IMR-90 (cell line): Measurements from ENCODE around the gene SLAMF9. TPM values are rescaled to one million over a fixed set of nuclear protein-coding genes. Genes with fewer than 3 reads are reported as not detected.

Source experiments
- ATAC-seq: fragments of 200-7000 bp; cut with Tn5 transposase; 2 replicates; pipeline ENCODE4 v1.9.1; 2020; ENCODE audit warnings: low read depth, mild to moderate bottlenecking, moderate library complexity
- BruUV-seq: library from RNA; stranded (reverse); fragments of 400-500 nt; replicated peaks from 2 replicates; lab custom pipeline; 2021; lab: Mats Ljungman, UMichigan
- CTCF ChIA-PET: fragments of 300-600 bp; formaldehyde crosslinking; extraction: SDS; loops from one replicate; lab custom pipeline; 2021; ENCODE audit warnings: antibody characterized with exemption; lab: Yijun Ruan, JAX
- POLR2A ChIA-PET: fragments of 300-600 bp; sonication (Branson Sonifier 250); formaldehyde crosslinking; loops from one replicate; lab custom pipeline; 2022; ENCODE audit warnings: antibody characterized with exemption; ENCODE audit not compliant: unreplicated experiment; lab: Charles Lee
- DNase-seq: peaks from one replicate; pipeline ENCODE4 v3.0.0; 2013
- H2AFZ ChIP-seq: replicated peaks from 2 replicates; pipeline ENCODE3; 2013; ENCODE audit warnings: low read length, mild to moderate bottlenecking; ENCODE audit not compliant: poor library complexity
- H2AK5ac ChIP-seq: 2 replicates; pipeline ENCODE4 v1.6.1; 2013; ENCODE audit warnings: low read depth, low read length, inconsistent platforms
- H2AK9ac ChIP-seq: replicated peaks from 2 replicates; pipeline ENCODE3; 2013; ENCODE audit warnings: mild to moderate bottlenecking, low read depth, low read length, moderate library complexity; ENCODE audit not compliant: poor library complexity
- H2BK120ac ChIP-seq: 2 replicates; pipeline ENCODE4 v1.6.1; 2013; ENCODE audit warnings: low read depth, low read length, inconsistent platforms
- H2BK15ac ChIP-seq: 3 replicates; pipeline ENCODE4 v1.6.1; 2013; ENCODE audit warnings: low read depth, low read length, inconsistent platforms
- H2BK20ac ChIP-seq: 2 replicates; pipeline ENCODE4 v1.6.1; 2013; ENCODE audit warnings: low read depth, mild to moderate bottlenecking, inconsistent platforms, low read length, moderate library complexity
- H2BK5ac ChIP-seq: 2 replicates; pipeline ENCODE4 v1.6.1; 2013; ENCODE audit warnings: mild to moderate bottlenecking, low read depth, low read length, inconsistent platforms; ENCODE audit not compliant: poor library complexity, severe bottlenecking
- H3K14ac ChIP-seq: replicated peaks from 2 replicates; pipeline ENCODE4 v1.6.1; 2013; ENCODE audit warnings: low read depth, low read length, inconsistent platforms
- H3K18ac ChIP-seq: 2 replicates; pipeline ENCODE4 v1.6.1; 2013; ENCODE audit warnings: low read depth, low read length, control low read depth
- H3K23ac ChIP-seq: 2 replicates; pipeline ENCODE4 v1.6.1; 2013; ENCODE audit warnings: low read depth, low read length, inconsistent platforms
- H3K27ac ChIP-seq: 2 replicates; pipeline ENCODE4 v1.5.1; 2013; ENCODE audit warnings: mild to moderate bottlenecking, control low read depth, low read length; ENCODE audit not compliant: insufficient read depth
- H3K27me3 ChIP-seq: 2 replicates; pipeline ENCODE4 v1.6.1; 2013; ENCODE audit warnings: low read length; ENCODE audit not compliant: control insufficient read depth, insufficient read depth
- H3K36me3 ChIP-seq: 2 replicates; pipeline ENCODE4 v1.6.1; 2013; ENCODE audit warnings: low read length, mixed read lengths; ENCODE audit not compliant: control insufficient read depth, insufficient read depth
- H3K4ac ChIP-seq: 2 replicates; pipeline ENCODE4 v1.6.1; 2013; ENCODE audit warnings: low read depth, low read length, inconsistent platforms
- H3K4me1 ChIP-seq: 2 replicates; pipeline ENCODE4 v1.6.1; 2013; ENCODE audit warnings: low read length, mixed read lengths; ENCODE audit not compliant: control insufficient read depth, insufficient read depth
- H3K4me2 ChIP-seq: 2 replicates; pipeline ENCODE4 v1.6.1; 2013; ENCODE audit warnings: low read depth, mild to moderate bottlenecking, control low read depth, low read length, moderate library complexity
- H3K4me3 ChIP-seq: 2 replicates; pipeline ENCODE4 v1.5.1; 2013; ENCODE audit warnings: low read depth, mild to moderate bottlenecking, control low read depth, low read length, moderate library complexity; ENCODE audit not compliant: insufficient read depth
- H3K56ac ChIP-seq: 2 replicates; pipeline ENCODE4 v1.6.1; 2013; ENCODE audit warnings: low read length, inconsistent platforms; ENCODE audit not compliant: insufficient read depth; ENCODE audit errors: extremely low read depth
- H3K79me1 ChIP-seq, 2 experiments: 2 replicates each; pipeline ENCODE4 v1.6.1; 2013; ENCODE audit warnings: low read length in 2 of 2, inconsistent platforms in 1 of 2, low read depth in 1 of 2
- H3K9ac ChIP-seq: 2 replicates; pipeline ENCODE4 v1.6.1; 2013; ENCODE audit warnings: low read depth, low read length, control low read depth
- H3K9me1 ChIP-seq: 2 replicates; pipeline ENCODE4 v1.6.1; 2013; ENCODE audit warnings: low read length, inconsistent platforms; ENCODE audit not compliant: insufficient read depth
- H3K9me3 ChIP-seq: 2 replicates; pipeline ENCODE4 v1.6.1; 2013; ENCODE audit warnings: low read length; ENCODE audit not compliant: control insufficient read depth, insufficient read depth
- H4K20me1 ChIP-seq: 2 replicates; pipeline ENCODE4 v1.6.1; 2013; ENCODE audit warnings: low read length, inconsistent platforms; ENCODE audit not compliant: insufficient read depth
- H4K5ac ChIP-seq: 2 replicates; pipeline ENCODE4 v1.6.1; 2013; ENCODE audit warnings: mild to moderate bottlenecking, low read depth, low read length, control low read depth
- H4K8ac ChIP-seq, 2 experiments: 2 replicates each; pipeline ENCODE4 v1.6.1; 2013; ENCODE audit warnings: low read depth in 2 of 2, low read length in 2 of 2, control low read depth in 1 of 2, inconsistent platforms in 1 of 2
- H4K91ac ChIP-seq: 2 replicates; pipeline ENCODE4 v1.6.1; 2013; ENCODE audit warnings: low read depth, low read length, inconsistent platforms; ENCODE audit not compliant: insufficient read depth
- BHLHE40 ChIP-seq: fragments of 150-350 bp; IDR thresholded peaks from 2 replicates; pipeline ENCODE4 v1.6.1; 2016; ENCODE audit warnings: mild to moderate bottlenecking, low read depth, low read length
- CEBPB ChIP-seq: IDR thresholded peaks from 2 replicates; pipeline ENCODE4 v1.6.1; 2012; ENCODE audit warnings: low read depth, low read length, improper control_type of control experiment
- CHD1 ChIP-seq: IDR thresholded peaks from 2 replicates; pipeline ENCODE4 v1.6.1; 2012; ENCODE audit warnings: low read depth, low read length, improper control_type of control experiment
- ELK1 ChIP-seq: fragments of 150-350 bp; IDR thresholded peaks from 2 replicates; pipeline ENCODE4 v1.6.1; 2016; ENCODE audit warnings: low read depth, mild to moderate bottlenecking, low read length, moderate library complexity, borderline replicate concordance
- FOS ChIP-seq: fragments of 150-350 bp; IDR thresholded peaks from 2 replicates; pipeline ENCODE4 v1.6.1; 2016; ENCODE audit warnings: low read depth, low read length
- MAFK ChIP-seq: IDR thresholded peaks from 2 replicates; pipeline ENCODE4 v1.6.1; 2012; ENCODE audit warnings: low read depth, low read length, improper control_type of control experiment
- MAZ ChIP-seq: IDR thresholded peaks from 2 replicates; pipeline ENCODE4 v1.6.1; 2012; ENCODE audit warnings: low read depth, mild to moderate bottlenecking, low read length, improper control_type of control experiment, moderate library complexity, borderline replicate concordance
- MXI1 ChIP-seq: IDR thresholded peaks from 2 replicates; pipeline ENCODE4 v1.6.1; 2012; ENCODE audit warnings: low read depth, mild to moderate bottlenecking, low read length, moderate library complexity, borderline replicate concordance
- NFE2L2 ChIP-seq: fragments of 150-350 bp; IDR thresholded peaks from 2 replicates; pipeline ENCODE4 v1.6.1; 2016; ENCODE audit warnings: low read depth, mild to moderate bottlenecking, low read length
- POLR2A ChIP-seq: IDR thresholded peaks from 2 replicates; pipeline ENCODE4 v1.6.1; 2012; ENCODE audit warnings: mild to moderate bottlenecking, low read depth, low read length
- RAD21 ChIP-seq: IDR thresholded peaks from 2 replicates; pipeline ENCODE4 v1.6.1; 2012; ENCODE audit warnings: low read length, improper control_type of control experiment
- RCOR1 ChIP-seq: IDR thresholded peaks from 2 replicates; pipeline ENCODE4 v1.6.1; 2012; ENCODE audit warnings: mild to moderate bottlenecking, low read length, improper control_type of control experiment; ENCODE audit not compliant: insufficient replicate concordance
- RFX5 ChIP-seq: IDR thresholded peaks from 2 replicates; pipeline ENCODE4 v1.8.0; 2012; ENCODE audit warnings: low read depth, mild to moderate bottlenecking, low read length, moderate library complexity
- SMC3 ChIP-seq: fragments of 150-350 bp; IDR thresholded peaks from 2 replicates; pipeline ENCODE4 v1.6.1; 2016; ENCODE audit warnings: low read depth, mild to moderate bottlenecking, antibody characterized with exemption, low read length, moderate library complexity
- USF2 ChIP-seq: fragments of 150-350 bp; IDR thresholded peaks from 2 replicates; pipeline ENCODE4 v1.6.1; 2017; ENCODE audit warnings: mild to moderate bottlenecking, antibody characterized with exemption, low read length, low read depth
- WGBS, 2 experiments: methylation state at CpG; one replicate each; pipeline versions ENCODE4 v1.1.5 to v1.1.7; 2013; ENCODE audit warnings: missing lambda C conversion rate in 2 of 2; ENCODE audit not compliant: insufficient read length in 1 of 2; ENCODE audit errors: extremely low coverage in 2 of 2; 5-methylcytosine and 5-hydroxymethylcytosine counted together
- dilution Hi-C: fragments of 300-500 bp; cut with HindIII; formaldehyde crosslinking; loops from one replicate; pipeline ENCODE4 v1.14.3; 2018; ENCODE audit warnings: low sequenced_read_pairs; ENCODE audit not compliant: unreplicated experiment
- in situ Hi-C: fragments of 300-500 bp; cut with MboI; formaldehyde crosslinking; loops from 3 replicates; pipeline ENCODE4 v1.14.3; 2019; ENCODE audit warnings: low sequenced_read_pairs, inconsistent platforms, mixed read lengths
- intact Hi-C: fragments of 100-400 bp; cut with micrococcal nuclease; formaldehyde crosslinking; loops from 2 replicates; pipeline ENCODE4 v1.10.0; 2022
- polyA plus RNA-seq, 3 experiments: library from polyadenylated mRNA; depleted of rRNA; stranded (reverse); fragments of >200 nt; gene quantifications; 2 replicates each; pipeline ENCODE4 v1.2.3, GENCODE V29; 2012; ENCODE audit warnings: low replicate concordance in 1 of 3
- total RNA-seq: library from RNA; depleted of rRNA; stranded (reverse); fragments of >200 nt; gene quantifications from 2 replicates; pipeline ENCODE4 v1.2.3, GENCODE V29; 2012
- TF ChIP-seq, protein P1 (sequence below): conservative IDR thresholded peaks from 2 replicates; pipeline ENCODE4 v1.5.1; 2012; ENCODE audit warnings: mild to moderate bottlenecking, low read depth, low read length, improper control_type of control experiment

The SLAMF9 gene
- total and polyA plus RNA-seq, 2 of the 4 experiments (the other 2 are of a cell fraction): 0.18 to 0.67 TPM

GRCh38 chr1:159982280-159982679 is 28.2 kb upstream of the SLAMF9 start:
- Histone ChIP-seq H3K4ac (no peak overlapping the region), H2BK15ac (no peak overlapping the region), H4K91ac (no peak overlapping the region), H4K20me1 (no peaks in the 10 kb centered on the region), H2BK120ac (no peak overlapping the region), H3K14ac (no peak overlapping the region), H2AFZ (no peak overlapping the region), H3K36me3 (no peaks in the 10 kb centered on the region; the same call in 1 of the 2 replicates), H3K9me3 (no peaks in the 10 kb centered on the region), H3K27me3 (peaks cover 23% of the 10 kb centered on the region), H2BK5ac (no peak overlapping the region), H3K18ac (no peak overlapping the region), H2AK5ac (no peak overlapping the region), H3K9ac (no peak overlapping the region), H2BK20ac (no peak overlapping the region), H4K5ac (no peak overlapping the region), H3K79me1 (no peaks in the 10 kb centered on the region), H3K4me1 (peaks cover 8% of the 10 kb centered on the region; the same call in 1 of the 2 replicates), H3K9me1 (no peaks in the 10 kb centered on the region), H2AK9ac (no peak overlapping the region), H3K4me2 (no peak overlapping the region), H4K8ac (no peak overlapping the region), H3K27ac (no peak overlapping the region), H3K56ac (no peak overlapping the region), H3K23ac (no peak overlapping the region), H3K4me3 (no peak overlapping the region)
- intact Hi-C loops (no loop called here), dilution Hi-C loops (no loop called here), in situ Hi-C loops (no loop called here)
- DNase-seq (no peak), ATAC-seq (no peak)
- BruUV-seq: no TSS peak
- POLR2A ChIA-PET: no interaction called here
- CTCF ChIA-PET: no interaction called here
- TF ChIP-seq FOS (no peak), RCOR1 (no peak), BHLHE40 (no peak), CHD1 (no peak), MAZ (no peak), POLR2A (no peak), RFX5 (no peak), SMC3 (no peak), RAD21 (no peak), NFE2L2 (no peak), MAFK (no peak), ELK1 (no peak), CEBPB (no peak), USF2 (no peak), MXI1 (no peak)
- TF ChIP-seq, protein P1, sequence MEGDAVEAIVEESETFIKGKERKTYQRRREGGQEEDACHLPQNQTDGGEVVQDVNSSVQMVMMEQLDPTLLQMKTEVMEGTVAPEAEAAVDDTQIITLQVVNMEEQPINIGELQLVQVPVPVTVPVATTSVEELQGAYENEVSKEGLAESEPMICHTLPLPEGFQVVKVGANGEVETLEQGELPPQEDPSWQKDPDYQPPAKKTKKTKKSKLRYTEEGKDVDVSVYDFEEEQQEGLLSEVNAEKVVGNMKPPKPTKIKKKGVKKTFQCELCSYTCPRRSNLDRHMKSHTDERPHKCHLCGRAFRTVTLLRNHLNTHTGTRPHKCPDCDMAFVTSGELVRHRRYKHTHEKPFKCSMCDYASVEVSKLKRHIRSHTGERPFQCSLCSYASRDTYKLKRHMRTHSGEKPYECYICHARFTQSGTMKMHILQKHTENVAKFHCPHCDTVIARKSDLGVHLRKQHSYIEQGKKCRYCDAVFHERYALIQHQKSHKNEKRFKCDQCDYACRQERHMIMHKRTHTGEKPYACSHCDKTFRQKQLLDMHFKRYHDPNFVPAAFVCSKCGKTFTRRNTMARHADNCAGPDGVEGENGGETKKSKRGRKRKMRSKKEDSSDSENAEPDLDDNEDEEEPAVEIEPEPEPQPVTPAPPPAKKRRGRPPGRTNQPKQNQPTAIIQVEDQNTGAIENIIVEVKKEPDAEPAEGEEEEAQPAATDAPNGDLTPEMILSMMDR: no peak
- WGBS, 2 experiments: 82 to 100% methylated on average over 1 to 3 of the region's 6 CpGs
